NB4 (cell line): ENCODE results near the gene TRANK1.
"Not testable (repeated sequence)": the region's sequence is repeated elsewhere in the genome, so short reads cannot be mapped to it uniquely, and the experiment has no call there.

Experiments used
- DNase-seq: peaks from one replicate; pipeline ENCODE4 v3.0.0; 2010; ENCODE audit warnings: low read depth
- H3K4me3 ChIP-seq: one replicate; pipeline ENCODE4 v1.5.1; 2011; ENCODE audit warnings: mild to moderate bottlenecking, low read depth, low read length, moderate library complexity
- CTCF ChIP-seq: IDR thresholded peaks from one replicate; pipeline ENCODE4 v1.5.1; 2012; ENCODE audit warnings: low read depth, low read length
- MAX ChIP-seq: IDR thresholded peaks from 2 replicates; pipeline ENCODE4 v1.6.1; 2011; ENCODE audit warnings: low read depth, low read length
- MYC ChIP-seq: IDR thresholded peaks from 2 replicates; pipeline ENCODE4 v1.6.1; 2011; ENCODE audit warnings: low read depth, low read length
- POLR2A ChIP-seq: IDR thresholded peaks from 2 replicates; pipeline ENCODE4 v1.6.1; 2011; ENCODE audit warnings: mild to moderate bottlenecking; ENCODE audit not compliant: insufficient read length; ENCODE audit errors: extremely low read depth

The TRANK1 gene

GRCh38 chr3:36954452-36955134, 9.7 kb upstream of the TRANK1 start:
- H3K4me3 ChIP-seq: no peak overlapping the region
- no peak for TF ChIP-seq MYC
- no peak for TF ChIP-seq MAX
- TF ChIP-seq POLR2A: no peak
- no peak for TF ChIP-seq CTCF
- no peak for DNase-seq

- H3K4me3 ChIP-seq, DNase-seq: not testable (repeated sequence)
These were observed 3.0 kb upstream of the TRANK1 start for GRCh38 chr3:36947814-36948213.

- TF ChIP-seq MYC: no peak
- TF ChIP-seq CTCF: no peak
- TF ChIP-seq MAX: no peak
- no peak for TF ChIP-seq POLR2A
- H3K4me3 ChIP-seq: no peak overlapping the region
These were observed 603 bp upstream of the TRANK1 start for GRCh38 chr3:36945333-36945980.

GRCh38 chr3:36944012-36944640, 728 bp downstream of the TRANK1 start:
- TF ChIP-seq MAX: no peak
- peak; percentile 42 for DNase-seq
- H3K4me3 ChIP-seq: peak overlapping the region; percentile 28

More at GRCh38 chr3:36945333-36945980, 603 bp upstream of the TRANK1 start:
- no peak for DNase-seq

- no peak for TF ChIP-seq POLR2A
- TF ChIP-seq MAX: no peak
- no peak for TF ChIP-seq MYC
- no peak for TF ChIP-seq CTCF
- DNase-seq: no peak
These were observed 1.3 kb downstream of the TRANK1 start for GRCh38 chr3:36943601-36944000.

GRCh38 chr3:36942638-36943248, 2.1 kb downstream of the TRANK1 start:
- no peak for TF ChIP-seq POLR2A
- no peak for TF ChIP-seq MAX
- TF ChIP-seq MYC: no peak
- TF ChIP-seq CTCF: no peak
- DNase-seq: no peak
- H3K4me3 ChIP-seq: no peak overlapping the region

More at GRCh38 chr3:36943601-36944000, 1.3 kb downstream of the TRANK1 start:
- H3K4me3 ChIP-seq: peak overlapping the region; percentile 28
